Cardiac fibroblast (primary cell): Measurements from ENCODE around the gene PAN2.

Experiments used
- DNase-seq, 2 donors: peaks; one replicate each; pipeline versions ENCODE4 v3.0.0 to v3.0.0-alpha.2; 2010; ENCODE audit warnings: low read depth in 2 of 2
- H3K4me3 ChIP-seq, 2 donors: replicated peaks in 1 of 2; 1 replicate in 1 of 2; 2 replicates in 1 of 2; pipeline ENCODE4 v1.5.1; 2011; ENCODE audit warnings: low read depth in 2 of 2, low read length in 2 of 2, mild to moderate bottlenecking in 2 of 2, moderate library complexity in 1 of 2
- TF ChIP-seq, protein P1 (sequence below): IDR thresholded peaks from one replicate; pipeline ENCODE4 v1.5.1; 2011; ENCODE audit warnings: low read depth, mild to moderate bottlenecking, low read length, inconsistent platforms

PAN2 gene

DNA sequence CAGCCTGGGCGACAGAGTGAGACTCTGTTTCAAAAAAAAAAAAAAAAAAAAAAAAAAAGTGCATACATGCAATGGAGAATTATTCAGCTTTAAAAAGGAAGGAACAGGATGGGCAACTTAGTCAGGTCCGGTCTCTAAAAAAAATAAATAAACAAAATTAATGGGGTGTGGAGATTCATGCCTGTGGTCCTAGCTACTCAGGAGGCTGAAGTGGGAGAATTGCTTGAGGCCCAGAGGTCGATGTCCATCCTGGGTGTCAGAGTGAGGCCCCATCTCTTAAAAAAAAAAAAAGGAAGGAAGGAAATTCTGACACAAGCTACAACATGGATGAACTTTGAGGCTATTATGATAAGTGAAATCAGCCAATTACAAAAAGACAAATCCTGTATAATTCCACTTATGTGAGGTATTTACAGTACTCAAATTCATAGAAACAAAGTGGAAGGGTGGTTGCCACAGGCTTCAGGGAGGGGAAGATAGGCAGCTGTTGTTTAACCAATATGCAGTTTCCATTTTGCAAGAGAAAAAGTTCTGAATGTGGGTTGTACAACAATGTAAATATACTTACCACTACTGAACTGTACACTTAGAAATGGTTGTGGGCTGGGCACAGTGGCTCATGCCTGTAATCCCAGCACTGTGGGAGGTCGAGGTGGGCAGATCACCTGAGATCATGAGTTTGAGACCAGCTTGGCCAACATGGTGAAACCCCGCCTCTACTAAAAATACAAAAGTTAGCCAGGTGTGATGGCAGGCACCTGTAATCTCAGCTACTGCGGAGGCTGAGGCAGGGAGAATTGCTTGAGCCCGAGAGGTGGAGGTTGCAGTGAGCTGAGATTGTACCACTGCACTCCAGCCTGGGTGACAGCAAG, 41.2 kb upstream of the PAN2 start:
- no peak for DNase-seq
- TF ChIP-seq, protein P1, sequence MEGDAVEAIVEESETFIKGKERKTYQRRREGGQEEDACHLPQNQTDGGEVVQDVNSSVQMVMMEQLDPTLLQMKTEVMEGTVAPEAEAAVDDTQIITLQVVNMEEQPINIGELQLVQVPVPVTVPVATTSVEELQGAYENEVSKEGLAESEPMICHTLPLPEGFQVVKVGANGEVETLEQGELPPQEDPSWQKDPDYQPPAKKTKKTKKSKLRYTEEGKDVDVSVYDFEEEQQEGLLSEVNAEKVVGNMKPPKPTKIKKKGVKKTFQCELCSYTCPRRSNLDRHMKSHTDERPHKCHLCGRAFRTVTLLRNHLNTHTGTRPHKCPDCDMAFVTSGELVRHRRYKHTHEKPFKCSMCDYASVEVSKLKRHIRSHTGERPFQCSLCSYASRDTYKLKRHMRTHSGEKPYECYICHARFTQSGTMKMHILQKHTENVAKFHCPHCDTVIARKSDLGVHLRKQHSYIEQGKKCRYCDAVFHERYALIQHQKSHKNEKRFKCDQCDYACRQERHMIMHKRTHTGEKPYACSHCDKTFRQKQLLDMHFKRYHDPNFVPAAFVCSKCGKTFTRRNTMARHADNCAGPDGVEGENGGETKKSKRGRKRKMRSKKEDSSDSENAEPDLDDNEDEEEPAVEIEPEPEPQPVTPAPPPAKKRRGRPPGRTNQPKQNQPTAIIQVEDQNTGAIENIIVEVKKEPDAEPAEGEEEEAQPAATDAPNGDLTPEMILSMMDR = no peak
- no peak overlapping the region for H3K4me3 ChIP-seq

DNA sequence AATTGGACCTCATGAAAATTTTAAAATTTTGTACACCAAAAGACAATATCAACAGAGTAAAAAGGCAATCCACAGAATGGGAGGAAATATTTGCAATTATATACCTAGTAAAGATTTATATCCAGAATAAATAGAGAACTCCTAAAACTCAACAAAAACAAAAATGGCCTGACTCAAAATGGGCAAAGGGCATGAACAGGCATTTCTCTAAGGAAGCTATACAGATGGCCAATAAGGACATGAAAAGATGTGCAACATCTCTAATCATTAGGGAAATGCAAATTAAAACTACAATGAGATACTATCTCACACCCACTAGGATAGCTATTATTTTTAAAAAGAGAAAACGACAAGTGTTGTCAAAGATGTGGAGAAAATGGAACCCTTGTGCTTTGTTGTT, 39.7 kb upstream of the PAN2 start:
- DNase-seq = no peak
- H3K4me3 ChIP-seq = no peak overlapping the region
- TF ChIP-seq, protein P1 = no peak

DNA sequence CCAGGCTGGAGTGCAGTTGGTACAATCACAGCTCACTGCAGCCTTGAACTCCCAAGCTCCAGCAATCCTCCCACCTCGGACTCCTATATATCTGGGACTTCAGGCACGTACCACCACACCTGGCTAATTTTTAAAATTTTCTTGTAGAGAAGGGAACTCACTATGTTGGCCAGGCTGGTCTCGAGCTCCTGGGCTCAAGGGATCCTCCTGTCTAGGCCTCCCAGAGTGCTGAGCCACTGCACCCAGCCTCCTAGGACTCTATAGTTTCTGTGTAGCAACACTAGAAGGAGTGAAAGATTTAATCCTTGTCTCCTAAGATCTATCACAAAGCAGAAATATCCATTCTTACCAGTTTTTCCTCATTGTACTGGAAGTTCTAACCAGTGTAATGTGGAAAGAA, 33.1 kb upstream of the PAN2 start:
- TF ChIP-seq, protein P1 = no peak
- no peak for DNase-seq
- H3K4me3 ChIP-seq = no peak overlapping the region

DNA sequence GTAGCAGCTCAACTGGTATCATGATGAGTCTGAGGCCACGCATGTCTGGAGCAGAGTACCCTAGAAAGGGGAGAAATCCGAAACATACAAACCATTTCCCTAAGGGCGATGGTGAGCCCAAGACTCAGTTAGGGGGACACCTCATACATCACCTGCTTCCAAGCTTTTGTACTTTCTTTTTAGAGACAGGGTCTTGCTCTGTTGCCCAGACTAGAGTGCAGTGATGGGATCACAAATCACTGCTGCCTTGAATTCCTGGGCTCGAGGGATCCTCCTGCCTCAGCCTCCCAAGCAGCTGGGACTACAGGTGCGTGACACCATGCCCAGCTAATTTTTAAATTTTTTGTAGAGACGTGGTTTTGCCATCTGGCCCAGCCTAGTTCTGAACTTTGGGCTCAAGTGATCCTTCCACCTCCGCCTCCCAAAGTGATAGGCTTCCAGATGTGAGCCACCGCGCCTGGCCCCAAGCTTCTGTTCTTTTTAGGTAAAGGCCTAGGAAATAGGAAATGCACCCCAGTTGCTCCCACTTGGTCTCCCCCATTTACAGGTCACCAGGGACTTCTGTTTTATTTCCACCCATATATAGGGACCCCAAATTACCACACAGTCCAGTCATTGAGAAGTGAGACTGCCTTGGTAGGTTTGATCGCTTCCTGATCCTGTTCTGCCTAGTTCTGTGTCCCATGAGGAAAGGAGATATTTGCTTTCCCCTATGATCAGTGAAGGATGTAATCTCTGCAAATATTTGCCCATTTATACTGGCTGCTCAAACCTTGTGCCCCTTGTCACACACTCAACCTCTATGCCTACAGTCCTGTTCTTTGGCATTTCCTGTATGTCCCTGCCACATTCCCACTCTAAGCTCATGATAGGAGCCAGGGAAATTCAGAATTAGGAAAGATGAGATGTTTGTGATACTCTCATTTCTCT, 28.6 kb upstream of the PAN2 start, which contains the start of gene APOF:
TSS of gene APOF (minus strand) at position 728 of the 930 bp plus-strand sequence. CDS start at position 616, 112 bp downstream.
- DNase-seq = no peak
- H3K4me3 ChIP-seq = no peak within 1 kb of the TSS
- TF ChIP-seq, protein P1 = no peak

DNA sequence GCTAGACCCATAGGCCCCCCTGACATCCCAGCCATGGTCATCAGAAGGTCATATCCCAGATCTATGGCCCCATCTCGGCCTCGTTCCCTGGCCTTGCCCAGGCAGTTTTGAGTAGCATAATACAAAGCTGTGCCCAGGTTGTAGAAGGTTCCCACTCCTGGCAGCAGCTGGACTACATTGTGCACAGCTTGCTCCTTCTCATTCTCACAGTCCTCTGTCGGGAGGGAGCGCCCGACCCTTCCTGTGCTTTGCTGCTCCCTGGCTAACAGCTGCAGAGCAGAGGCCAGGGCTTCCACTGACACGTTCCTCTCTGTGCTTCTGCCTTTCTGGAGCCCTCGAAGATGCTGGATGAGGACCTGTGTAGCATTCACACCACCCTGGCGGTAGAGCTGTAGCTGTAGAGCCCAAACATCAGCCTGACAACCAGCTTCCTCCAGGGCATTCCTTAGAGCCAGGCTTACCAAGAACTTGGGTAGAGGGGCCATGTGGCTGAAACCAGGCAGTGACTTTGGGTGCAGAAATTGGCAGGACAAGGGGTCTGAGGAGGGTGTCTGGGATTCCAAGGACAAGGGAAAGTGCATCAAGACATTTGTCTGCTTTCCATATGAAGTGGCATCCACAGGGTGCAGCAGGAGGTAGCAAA, 27.8 kb upstream of the PAN2 start:
- no peak overlapping the region for H3K4me3 ChIP-seq
- TF ChIP-seq, protein P1 = no peak
- no peak for DNase-seq
